DND-41 (cell line): ENCODE results near the gene CLTCL1.

Source experiments
- ATAC-seq: fragments of 200-7000 bp; cut with Tn5 transposase; 3 replicates; pipeline ENCODE4 v1.9.1; 2021; ENCODE audit warnings: low read depth; ENCODE audit not compliant: insufficient read depth
- DNase-seq: peaks from one replicate; pipeline ENCODE4 v3.0.0-alpha.2; 2020
- H2AFZ ChIP-seq: 2 replicates; pipeline ENCODE4 v1.6.0; 2012; ENCODE audit warnings: low read depth, low read length
- H3K27ac ChIP-seq: 2 replicates; pipeline ENCODE4 v1.5.1; 2012; ENCODE audit warnings: low read length, inconsistent platforms
- H3K27me3 ChIP-seq: fragments of 200-600 bp; sonication (generic); 2 replicates; pipeline ENCODE4 v1.6.0; 2012; ENCODE audit warnings: low read length, mild to moderate bottlenecking, inconsistent platforms; ENCODE audit not compliant: insufficient read depth, poor library complexity
- H3K36me3 ChIP-seq: 2 replicates; pipeline ENCODE4 v1.5.1; 2012; ENCODE audit warnings: low read length, inconsistent platforms; ENCODE audit not compliant: insufficient read depth
- H3K4me1 ChIP-seq: 2 replicates; pipeline ENCODE4 v1.5.1; 2012; ENCODE audit warnings: mild to moderate bottlenecking, low read length; ENCODE audit not compliant: insufficient read depth
- H3K4me2 ChIP-seq: 2 replicates; pipeline ENCODE4 v1.6.0; 2012; ENCODE audit warnings: mild to moderate bottlenecking, moderate library complexity, low read length, inconsistent platforms; ENCODE audit not compliant: insufficient read depth
- H3K4me3 ChIP-seq, 2 experiments: fragments of 200-600 bp in 1 of 2; shearing (Covaris generic) in 1 of 2; 2 replicates each; pipeline ENCODE4 v1.5.1; 2012 to 2016; ENCODE audit warnings: inconsistent platforms in 2 of 2, low read length in 2 of 2, mild to moderate bottlenecking in 2 of 2, low read depth in 1 of 2, moderate library complexity in 1 of 2
- H3K79me2 ChIP-seq: 2 replicates; pipeline ENCODE4 v1.6.0; 2012; ENCODE audit warnings: low read length, inconsistent platforms; ENCODE audit not compliant: insufficient read depth
- H3K9ac ChIP-seq: 2 replicates; pipeline ENCODE4 v1.6.0; 2012; ENCODE audit warnings: low read depth, mild to moderate bottlenecking, inconsistent platforms, low read length, moderate library complexity
- H3K9me3 ChIP-seq: 2 replicates; pipeline ENCODE4 v1.5.1; 2012; ENCODE audit warnings: low read length, moderate library complexity, mild to moderate bottlenecking, inconsistent platforms; ENCODE audit not compliant: insufficient read depth, severe bottlenecking
- H4K20me1 ChIP-seq: 2 replicates; pipeline ENCODE4 v1.6.0; 2012; ENCODE audit warnings: low read length; ENCODE audit not compliant: insufficient read depth
- CTCF ChIP-seq: IDR thresholded peaks from 2 replicates; pipeline ENCODE4 v1.5.1; 2012; ENCODE audit warnings: borderline replicate concordance, low read length, moderate library complexity, mild to moderate bottlenecking; ENCODE audit not compliant: poor library complexity, severe bottlenecking; ENCODE audit errors: extremely low read depth
- EZH2 ChIP-seq: IDR thresholded peaks from 3 replicates; pipeline ENCODE4 v1.6.1; 2012; ENCODE audit warnings: borderline replicate concordance, low read depth, mild to moderate bottlenecking, moderate library complexity, low read length, inconsistent platforms; ENCODE audit not compliant: severe bottlenecking

CLTCL1 gene

GRCh38 chr22:19169002-19169946 is 122.2 kb downstream of the CLTCL1 start:
- Histone ChIP-seq H3K4me2 (0 out of 2 replicates have a peak overlapping the region, but pooled peaks have one; percentile 96), H3K4me1 (peaks cover 32% of the 10 kb centered on the region), H3K27me3 (no peaks in the 10 kb centered on the region), H3K36me3 (peaks cover 13% of the 10 kb centered on the region), H3K9ac (no peak overlapping the region), H4K20me1 (peaks cover 22% of the 10 kb centered on the region; the same call in 1 of the 2 replicates), H3K79me2 (peaks cover 38% of the 10 kb centered on the region), H3K27ac (no peak overlapping the region), H2AFZ (no peak overlapping the region), H3K4me3 (no peak overlapping the region), H3K9me3 (no peaks in the 10 kb centered on the region)
- ATAC-seq (no peak), DNase-seq (no peak)
- TF ChIP-seq EZH2, result no peak
- TF ChIP-seq CTCF, result no peak

- peaks cover 6% of the 10 kb centered on the region for H3K36me3 ChIP-seq
- H2AFZ ChIP-seq, result no peak overlapping the region
- H3K79me2 ChIP-seq, result peaks cover 28% of the 10 kb centered on the region
- TF ChIP-seq CTCF (no peak), EZH2 (no peak)
- H3K27me3 ChIP-seq, result no peaks in the 10 kb centered on the region
- no peak overlapping the region for H3K4me3 ChIP-seq
- H3K9ac ChIP-seq, result no peak overlapping the region
- peaks cover 23% of the 10 kb centered on the region for H3K4me1 ChIP-seq
- H3K9me3 ChIP-seq, result no peaks in the 10 kb centered on the region
- DNase-seq (no peak), ATAC-seq (no peak)
- no peak overlapping the region for H3K4me2 ChIP-seq
- peaks cover 12% of the 10 kb centered on the region; the same call in 1 of the 2 replicates for H4K20me1 ChIP-seq
- H3K27ac ChIP-seq, result no peak overlapping the region
Observed at GRCh38 chr22:19168088-19168890, 123.2 kb downstream of the CLTCL1 start.

- ATAC-seq, result no peak
- no peak for DNase-seq
- no peaks in the 10 kb centered on the region for H3K36me3 ChIP-seq
- peaks cover 18% of the 10 kb centered on the region for H3K79me2 ChIP-seq
- peaks cover 13% of the 10 kb centered on the region for H3K4me1 ChIP-seq
- H3K27ac ChIP-seq, result no peak overlapping the region
- no peaks in the 10 kb centered on the region for H3K9me3 ChIP-seq
- H2AFZ ChIP-seq, result no peak overlapping the region
- H3K4me3 ChIP-seq, result no peak overlapping the region
- no peak for TF ChIP-seq CTCF
- no peak for TF ChIP-seq EZH2
- no peak overlapping the region for H3K9ac ChIP-seq
- H3K27me3 ChIP-seq, result no peaks in the 10 kb centered on the region
- H3K4me2 ChIP-seq, result no peak overlapping the region
- H4K20me1 ChIP-seq, result peaks cover 2% of the 10 kb centered on the region; the same call in 1 of the 2 replicates
Observed at GRCh38 chr22:19167106-19167869, 124.2 kb downstream of the CLTCL1 start.
